A673 (cell line): ENCODE measurements around the gene EXOC4. TPM values are rescaled to one million over a fixed set of nuclear protein-coding genes. Genes with fewer than 3 reads are reported as not detected.

ENCODE experiments used
- BruUV-seq: library from RNA; stranded (reverse); fragments of 400-500 nt; replicated peaks from 2 replicates; lab custom pipeline; 2021; lab: Mats Ljungman, UMichigan
- CTCF ChIA-PET: fragments of 300-600 bp; sonication (Branson Sonifier 250); formaldehyde crosslinking; loops from one replicate; lab custom pipeline; 2022; ENCODE audit warnings: antibody characterized with exemption; lab: Charles Lee
- POLR2A ChIA-PET: fragments of 300-600 bp; sonication (Branson Sonifier 250); formaldehyde crosslinking; loops from one replicate; lab custom pipeline; 2022; ENCODE audit warnings: antibody characterized with exemption; ENCODE audit not compliant: low non-redundant PET; lab: Charles Lee
- DNase-seq: peaks from one replicate; pipeline ENCODE4 v3.0.0-alpha.2; 2015; ENCODE audit warnings: low spot score
- H3K27ac ChIP-seq: fragments of 200-600 bp; sonication (generic); 2 replicates; pipeline ENCODE4 v1.5.1; 2016; ENCODE audit warnings: mixed run types, low read depth, mild to moderate bottlenecking, mixed read lengths, antibody characterized with exemption, low read length; ENCODE audit not compliant: poor library complexity, severe bottlenecking
- H3K27me3 ChIP-seq: fragments of 200-600 bp; sonication (generic); replicated peaks from 2 replicates; pipeline ENCODE4 v1.6.1; 2017; ENCODE audit warnings: mixed run types, low read depth, mild to moderate bottlenecking, mixed read lengths, antibody characterized with exemption, low read length; ENCODE audit not compliant: insufficient read depth, poor library complexity
- H3K36me3 ChIP-seq: fragments of 200-600 bp; sonication (generic); 2 replicates; pipeline ENCODE4 v1.6.1; 2016; ENCODE audit warnings: mixed run types, mild to moderate bottlenecking, mixed read lengths, antibody characterized with exemption, low read length; ENCODE audit not compliant: insufficient read depth, poor library complexity, severe bottlenecking
- H3K4me1 ChIP-seq: fragments of 200-600 bp; sonication (generic); 2 replicates; pipeline ENCODE4 v1.6.1; 2017; ENCODE audit warnings: mixed run types, mild to moderate bottlenecking, mixed read lengths, antibody characterized with exemption, low read length; ENCODE audit not compliant: insufficient read depth, poor library complexity, severe bottlenecking
- H3K4me3 ChIP-seq: fragments of 200-600 bp; sonication (generic); 2 replicates; pipeline ENCODE4 v1.5.1; 2016; ENCODE audit warnings: low read depth, mixed run types, mild to moderate bottlenecking, mixed read lengths, low read length; ENCODE audit not compliant: poor library complexity, severe bottlenecking
- H3K9me3 ChIP-seq: fragments of 200-600 bp; sonication (generic); 2 replicates; pipeline ENCODE4 v1.6.1; 2016; ENCODE audit warnings: mixed run types, low read depth, mild to moderate bottlenecking, mixed read lengths, antibody characterized with exemption, low read length; ENCODE audit not compliant: poor library complexity, severe bottlenecking
- EZH2 ChIP-seq: fragments of 200-600 bp; sonication (generic); IDR thresholded peaks from 2 replicates; pipeline ENCODE4 v1.6.1; 2017; ENCODE audit warnings: borderline replicate concordance, low read depth, mild to moderate bottlenecking, mixed read lengths, antibody characterized with exemption, low read length; ENCODE audit not compliant: poor library complexity, severe bottlenecking
- intact Hi-C: fragments of 100-400 bp; cut with micrococcal nuclease; formaldehyde crosslinking; loops from one replicate; pipeline ENCODE4 v1.10.0; 2022; ENCODE audit not compliant: unreplicated experiment
- total RNA-seq: library from RNA; stranded (reverse); gene quantifications from 2 replicates; pipeline ENCODE4 v1.2.3, GENCODE V29; 2021
- TF ChIP-seq, protein P1 (sequence below): fragments of 300-800, 200-600 bp; sonication (generic); conservative IDR thresholded peaks from 2 replicates; pipeline ENCODE4 v1.5.1; 2017; ENCODE audit warnings: low read depth, mild to moderate bottlenecking, antibody characterized with exemption, low read length, moderate library complexity, mixed read lengths

Gene EXOC4
- total RNA-seq, 1 experiment from 2014 or later, result 66.1 TPM

DNA sequence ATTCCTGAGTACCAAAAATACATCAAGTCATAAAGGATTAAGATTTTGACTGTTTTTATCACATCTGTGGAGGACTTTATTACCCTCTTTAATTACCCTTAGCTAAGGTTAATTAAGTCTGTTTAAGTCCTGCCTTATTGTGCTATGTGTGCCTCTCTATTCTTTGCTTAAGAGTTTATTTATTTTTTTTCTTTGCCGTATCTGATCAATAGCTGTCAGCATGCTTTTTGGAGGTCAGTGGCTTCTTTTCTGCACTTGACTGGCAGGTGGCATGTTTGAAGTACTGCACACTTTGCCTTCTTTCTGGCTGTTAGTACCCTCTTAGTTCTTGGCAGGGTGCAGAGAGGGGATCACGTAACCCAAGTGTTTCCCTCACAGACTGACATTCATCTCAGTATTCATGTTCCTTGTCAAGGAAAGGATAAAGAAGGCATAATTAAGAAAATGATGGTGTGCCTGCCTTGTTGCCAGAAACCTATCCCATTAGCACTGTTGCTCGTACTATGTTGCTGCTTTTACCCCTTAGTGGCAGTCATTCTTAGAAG is 225.8 kb downstream of the EXOC4 start:
- no TSS peak for BruUV-seq
- ChIA-PET CTCF (no interaction called here), POLR2A (no interaction called here)

DNA sequence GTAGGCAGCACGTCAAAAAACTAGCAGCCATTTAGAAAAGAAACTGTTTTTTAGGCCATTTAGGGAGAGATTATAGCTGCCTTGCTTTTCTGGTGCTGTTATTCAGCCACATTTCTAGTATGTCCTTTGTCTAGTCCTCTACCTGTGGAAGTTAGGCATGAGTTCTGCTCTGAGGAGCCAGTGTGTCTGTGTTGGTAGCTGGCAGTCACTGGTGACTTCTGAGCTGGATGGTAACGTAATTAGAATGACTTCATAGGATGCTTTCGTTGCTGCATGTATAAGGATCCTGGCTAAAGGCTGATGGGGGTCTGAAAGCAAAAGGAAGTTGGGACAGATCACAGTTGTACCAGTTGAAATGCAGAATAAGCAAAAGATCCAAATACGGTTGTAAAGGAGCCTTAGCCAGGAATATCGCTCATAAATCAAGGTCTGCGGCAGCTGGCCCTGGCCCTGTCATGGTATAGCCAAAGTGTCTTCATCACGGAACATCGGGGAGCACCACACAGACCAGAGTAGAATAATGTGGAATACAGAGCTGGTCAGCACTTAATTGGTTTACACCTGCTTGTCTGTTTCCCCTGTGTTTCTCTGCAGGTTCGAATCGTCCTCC is 226.7 kb downstream of the EXOC4 start:
- no peak for DNase-seq
- POLR2A ChIA-PET, result no interaction called here
- intact Hi-C loops, result no loop called here
- Histone ChIP-seq H3K4me3 (no peak overlapping the region), H3K27me3 (no peaks in the 10 kb centered on the region), H3K36me3 (no peaks in the 10 kb centered on the region), H3K27ac (no peak overlapping the region), H3K4me1 (peaks cover 27% of the 10 kb centered on the region), H3K9me3 (no peaks in the 10 kb centered on the region)
- TF ChIP-seq, protein P1, sequence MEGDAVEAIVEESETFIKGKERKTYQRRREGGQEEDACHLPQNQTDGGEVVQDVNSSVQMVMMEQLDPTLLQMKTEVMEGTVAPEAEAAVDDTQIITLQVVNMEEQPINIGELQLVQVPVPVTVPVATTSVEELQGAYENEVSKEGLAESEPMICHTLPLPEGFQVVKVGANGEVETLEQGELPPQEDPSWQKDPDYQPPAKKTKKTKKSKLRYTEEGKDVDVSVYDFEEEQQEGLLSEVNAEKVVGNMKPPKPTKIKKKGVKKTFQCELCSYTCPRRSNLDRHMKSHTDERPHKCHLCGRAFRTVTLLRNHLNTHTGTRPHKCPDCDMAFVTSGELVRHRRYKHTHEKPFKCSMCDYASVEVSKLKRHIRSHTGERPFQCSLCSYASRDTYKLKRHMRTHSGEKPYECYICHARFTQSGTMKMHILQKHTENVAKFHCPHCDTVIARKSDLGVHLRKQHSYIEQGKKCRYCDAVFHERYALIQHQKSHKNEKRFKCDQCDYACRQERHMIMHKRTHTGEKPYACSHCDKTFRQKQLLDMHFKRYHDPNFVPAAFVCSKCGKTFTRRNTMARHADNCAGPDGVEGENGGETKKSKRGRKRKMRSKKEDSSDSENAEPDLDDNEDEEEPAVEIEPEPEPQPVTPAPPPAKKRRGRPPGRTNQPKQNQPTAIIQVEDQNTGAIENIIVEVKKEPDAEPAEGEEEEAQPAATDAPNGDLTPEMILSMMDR, result no peak
- TF ChIP-seq EZH2, result no peak
- CTCF ChIA-PET, result interaction anchor here (0.6 kb wide), 1 partner anchor 1933 kb away, joined by 10 read pairs; no protein-coding TSS in a partner anchor
- no TSS peak for BruUV-seq

More for the DNA sequence above, 225.8 kb downstream of the EXOC4 start:
- Histone ChIP-seq H3K4me3 (no peak overlapping the region), H3K36me3 (no peaks in the 10 kb centered on the region), H3K27ac (no peak overlapping the region), H3K27me3 (no peaks in the 10 kb centered on the region), H3K4me1 (peaks cover 20% of the 10 kb centered on the region), H3K9me3 (no peaks in the 10 kb centered on the region)
- intact Hi-C loops, result no loop called here
- TF ChIP-seq, protein P1, result no peak
- no peak for TF ChIP-seq EZH2
- peak; percentile 50 for DNase-seq

DNA sequence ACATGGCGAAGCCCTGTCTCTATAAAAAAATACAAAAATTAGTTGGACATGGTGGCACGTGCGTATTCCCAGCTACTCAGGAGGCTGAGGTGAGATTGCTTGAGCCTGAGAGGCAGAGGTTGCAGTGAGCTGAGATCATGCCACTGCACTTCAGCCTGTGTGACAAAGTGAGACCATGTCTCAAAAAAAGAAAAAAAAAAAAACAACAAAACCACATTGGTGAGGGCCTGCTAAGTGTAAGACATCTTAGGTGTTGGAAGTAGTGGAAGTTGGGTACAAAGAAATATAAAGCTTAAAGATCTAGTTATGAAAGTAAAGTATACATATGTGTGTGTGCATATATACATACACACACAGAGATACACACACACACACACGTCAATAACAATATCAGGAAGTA is 228.0 kb downstream of the EXOC4 start:
- Histone ChIP-seq H3K27me3 (no peaks in the 10 kb centered on the region), H3K4me3 (no peak overlapping the region), H3K27ac (no peak overlapping the region), H3K4me1 (peaks cover 27% of the 10 kb centered on the region), H3K9me3 (no peaks in the 10 kb centered on the region), H3K36me3 (no peaks in the 10 kb centered on the region)
- TF ChIP-seq, protein P1, result no peak
- no peak for TF ChIP-seq EZH2
- intact Hi-C loops, result no loop called here
- DNase-seq, result no peak
- ChIA-PET CTCF (no interaction called here), POLR2A (no interaction called here)
- no TSS peak for BruUV-seq
